HUES64 (cell line): ENCODE data around the gene FAM114A2.

ENCODE experiments used
- H3K27ac ChIP-seq: 2 replicates; pipeline ENCODE4 v1.7.0; 2013; ENCODE audit warnings: low read depth, low read length, inconsistent platforms
- H3K27me3 ChIP-seq: 2 replicates; pipeline ENCODE4 v1.6.1; 2013; ENCODE audit warnings: mild to moderate bottlenecking, low read length; ENCODE audit not compliant: insufficient read depth
- H3K36me3 ChIP-seq: 2 replicates; pipeline ENCODE4 v1.6.1; 2013; ENCODE audit warnings: mild to moderate bottlenecking, low read length; ENCODE audit not compliant: insufficient read depth
- H3K4me1 ChIP-seq: 2 replicates; pipeline ENCODE4 v1.6.1; 2013; ENCODE audit warnings: mild to moderate bottlenecking, low read length, moderate library complexity; ENCODE audit not compliant: insufficient read depth
- H3K4me3 ChIP-seq: 2 replicates; pipeline ENCODE4 v1.5.1; 2013; ENCODE audit warnings: mild to moderate bottlenecking, low read length, moderate library complexity
- H3K9ac ChIP-seq: 2 replicates; pipeline ENCODE4 v1.6.1; 2013; ENCODE audit warnings: mild to moderate bottlenecking, low read depth, low read length
- H3K9me3 ChIP-seq: 2 replicates; pipeline ENCODE4 v1.6.1; 2013; ENCODE audit warnings: low read depth, low read length; ENCODE audit not compliant: insufficient read depth
- WGBS: fragments of 150-250, 120-280 bp; methylation state at CpG from one replicate; pipeline ENCODE4 v1.1.7; 2013; ENCODE audit warnings: missing lambda C conversion rate; 5-methylcytosine and 5-hydroxymethylcytosine counted together

FAM114A2 gene

DNA sequence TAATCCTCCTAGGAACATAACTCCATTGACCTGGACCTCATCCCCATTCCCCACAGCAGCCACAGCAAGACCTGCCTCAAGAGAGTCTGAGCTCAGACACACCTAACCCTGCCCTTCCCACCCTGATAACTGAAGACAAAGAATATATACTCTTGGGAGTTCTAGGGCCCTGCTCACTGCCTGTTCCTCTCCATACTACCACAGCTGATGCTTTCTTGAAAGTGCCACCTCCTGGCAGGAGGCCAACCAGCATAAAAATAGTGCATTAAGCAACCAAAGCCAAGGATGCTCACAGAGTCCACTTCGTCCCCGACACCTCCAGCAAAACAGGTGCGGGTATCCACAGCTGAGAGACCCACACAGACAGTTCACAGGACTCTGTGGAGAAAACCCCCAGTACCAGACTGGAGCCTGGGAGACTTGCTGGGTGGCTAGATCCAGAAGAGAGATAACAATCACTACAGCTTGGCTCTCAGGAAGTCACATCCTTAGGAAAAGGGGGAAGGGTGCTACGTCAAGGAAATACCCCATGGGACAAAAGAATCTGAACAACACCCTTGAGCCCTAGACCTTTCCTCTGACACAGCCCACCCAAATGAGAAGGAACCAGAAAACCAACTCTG lies 23.5 kb downstream of the FAM114A2 start:
- Histone ChIP-seq H3K4me3 (no peak overlapping the region), H3K4me1 (no peaks in the 10 kb centered on the region), H3K27me3 (no peaks in the 10 kb centered on the region), H3K9me3 (no peaks in the 10 kb centered on the region), H3K9ac (no peak overlapping the region), H3K36me3 (no peaks in the 10 kb centered on the region), H3K27ac (no peak overlapping the region)
- 91% methylated on average over 3 of the region's 4 CpGs for WGBS

DNA sequence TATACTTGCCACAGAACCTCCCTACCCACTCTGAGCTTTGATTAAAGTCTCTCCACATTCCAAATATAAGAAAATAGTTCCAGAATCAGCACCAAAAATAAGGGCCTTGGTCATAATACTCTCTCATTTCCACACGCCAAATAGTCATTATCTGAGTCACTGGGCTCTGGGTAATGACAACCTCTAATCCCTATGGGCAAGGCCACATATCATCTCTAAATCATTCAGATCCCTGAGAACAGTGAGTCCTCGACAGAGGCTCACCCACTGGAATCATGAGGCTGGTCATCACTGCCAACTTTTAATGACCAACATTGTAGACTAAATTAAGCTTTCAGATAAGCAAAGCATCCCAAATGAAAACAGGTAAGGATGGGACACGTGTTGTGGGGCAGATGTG lies 28.1 kb downstream of the FAM114A2 start:
- no peak overlapping the region for H3K9ac ChIP-seq
- no peak overlapping the region for H3K4me3 ChIP-seq
- no peaks in the 10 kb centered on the region for H3K9me3 ChIP-seq
- no peak overlapping the region for H3K27ac ChIP-seq
- H3K4me1 ChIP-seq = no peaks in the 10 kb centered on the region
- WGBS = 71% methylated on average over 3 of the region's 3 CpGs
- H3K27me3 ChIP-seq = no peaks in the 10 kb centered on the region
- H3K36me3 ChIP-seq = no peaks in the 10 kb centered on the region

DNA sequence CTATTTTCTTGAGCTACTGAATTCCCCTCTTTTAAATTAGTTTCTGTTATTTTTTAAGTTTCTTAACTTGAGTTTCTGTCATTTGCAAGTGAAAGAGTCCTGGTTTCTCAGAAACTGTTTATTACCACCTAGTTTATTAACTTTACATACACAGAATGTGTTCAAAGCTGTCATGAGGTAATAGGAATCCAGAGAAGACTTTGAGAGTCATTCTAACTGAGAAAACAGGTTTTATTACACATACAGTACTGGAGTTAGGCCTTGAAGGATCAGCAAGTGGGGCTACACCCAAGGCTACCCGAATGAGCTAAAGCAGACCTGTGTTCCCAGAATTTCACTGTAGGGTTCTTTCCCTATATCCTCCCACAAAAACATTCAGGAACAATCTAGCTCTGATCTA lies 33.1 kb downstream of the FAM114A2 start:
- H3K4me3 ChIP-seq = no peak overlapping the region
- 100% methylated on average over 1 of the region's 1 CpG for WGBS
- no peak overlapping the region for H3K27ac ChIP-seq
- H3K4me1 ChIP-seq = no peaks in the 10 kb centered on the region
- no peaks in the 10 kb centered on the region for H3K27me3 ChIP-seq
- H3K36me3 ChIP-seq = 0 out of 2 replicates have a peak, but pooled peaks cover 4% of the 10 kb centered on the region
- no peak overlapping the region for H3K9ac ChIP-seq
- H3K9me3 ChIP-seq = no peaks in the 10 kb centered on the region

DNA sequence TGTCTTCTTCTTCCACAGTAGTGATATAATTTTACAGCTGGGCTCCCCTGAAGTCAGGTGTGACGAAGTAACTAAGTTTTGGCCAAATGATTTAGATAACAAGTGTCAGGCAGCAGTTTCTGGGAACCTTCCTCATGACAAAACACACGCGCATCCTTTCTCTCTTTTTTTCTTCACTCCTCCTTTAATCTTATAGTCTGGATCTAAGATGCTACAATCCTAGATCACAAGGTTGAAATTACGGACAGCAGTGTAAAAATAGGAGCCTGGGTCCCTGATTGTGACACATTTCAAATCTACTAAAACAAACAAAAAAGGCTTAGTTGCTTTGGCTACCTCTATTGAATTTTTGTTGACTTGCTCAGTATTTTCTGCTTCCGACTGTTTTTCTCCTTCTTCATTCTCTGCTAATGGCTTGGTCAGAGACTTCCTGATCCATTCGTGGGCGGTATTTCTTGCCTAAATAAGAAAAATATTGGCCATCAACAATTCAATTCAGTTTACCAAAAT lies 36.1 kb downstream of the FAM114A2 start:
- Histone ChIP-seq H3K9me3 (no peaks in the 10 kb centered on the region), H3K36me3 (0 out of 2 replicates have a peak, but pooled peaks cover 4% of the 10 kb centered on the region), H3K27ac (no peak overlapping the region), H3K4me3 (no peak overlapping the region), H3K27me3 (no peaks in the 10 kb centered on the region), H3K4me1 (no peaks in the 10 kb centered on the region), H3K9ac (no peak overlapping the region)
- WGBS = 89% methylated on average over 7 of the region's 7 CpGs

DNA sequence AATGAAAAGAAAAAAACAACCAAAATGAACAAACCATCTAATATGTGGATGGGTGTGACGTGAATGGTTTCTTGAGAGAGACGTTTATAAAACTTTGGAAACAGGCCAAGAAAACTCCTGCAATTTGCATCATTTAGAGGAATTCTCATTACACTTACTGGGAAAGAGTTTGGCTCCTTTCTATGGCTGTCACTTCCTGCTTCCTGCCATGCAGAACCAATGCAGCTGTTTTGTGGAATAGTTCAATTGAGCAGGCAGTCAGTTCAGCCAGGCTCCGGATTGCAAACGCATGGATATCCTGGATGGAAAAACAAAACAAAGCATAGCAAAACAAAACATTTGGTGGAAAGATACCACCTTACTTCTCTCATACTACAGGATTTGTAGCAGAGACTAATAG lies 36.6 kb downstream of the FAM114A2 start:
- Histone ChIP-seq H3K9me3 (no peaks in the 10 kb centered on the region), H3K9ac (no peak overlapping the region), H3K27ac (no peak overlapping the region), H3K4me3 (no peak overlapping the region), H3K4me1 (no peaks in the 10 kb centered on the region), H3K27me3 (no peaks in the 10 kb centered on the region), H3K36me3 (0 out of 2 replicates have a peak, but pooled peaks cover 4% of the 10 kb centered on the region)
- 93% methylated on average over 2 of the region's 4 CpGs for WGBS

DNA sequence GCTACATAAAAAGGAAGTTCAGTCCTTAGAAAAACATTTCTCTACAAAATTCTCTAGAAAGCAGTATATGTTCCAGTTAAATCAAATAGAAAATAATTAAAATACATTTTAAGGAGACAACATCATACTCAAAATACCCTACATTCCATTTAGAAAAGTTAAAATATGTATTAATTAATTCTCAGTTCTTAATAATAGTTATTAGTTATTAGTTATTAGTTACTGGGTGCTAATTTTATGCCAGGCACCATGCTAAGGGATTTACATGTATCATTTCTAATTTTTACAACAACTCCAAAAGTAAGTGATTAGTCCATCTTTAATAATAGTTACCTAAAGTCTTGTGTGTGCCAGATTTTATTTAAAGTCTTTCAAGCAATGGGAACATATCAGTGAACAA lies 38.0 kb downstream of the FAM114A2 start:
- Histone ChIP-seq H3K27ac (no peak overlapping the region), H3K9me3 (no peaks in the 10 kb centered on the region), H3K27me3 (no peaks in the 10 kb centered on the region), H3K4me3 (no peak overlapping the region), H3K9ac (no peak overlapping the region), H3K36me3 (0 out of 2 replicates have a peak, but pooled peaks cover 4% of the 10 kb centered on the region), H3K4me1 (no peaks in the 10 kb centered on the region)

DNA sequence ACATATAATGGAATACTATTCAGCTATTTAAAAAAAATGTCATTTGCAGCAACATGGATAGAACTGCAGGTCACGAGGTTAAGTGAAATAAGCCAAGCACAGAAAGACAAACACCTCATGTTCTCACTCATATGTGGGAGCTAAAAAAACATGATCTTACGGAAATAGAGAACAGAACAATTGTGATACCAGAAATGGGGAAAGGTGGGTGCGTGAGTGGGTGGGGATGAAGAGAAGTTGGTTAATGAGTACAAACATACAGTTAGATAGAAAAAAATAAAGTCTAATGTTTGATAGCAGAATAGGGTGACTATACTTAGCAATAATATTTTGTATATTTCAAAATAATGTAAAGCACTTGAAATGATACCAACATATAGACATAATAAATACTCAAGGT lies 38.7 kb downstream of the FAM114A2 start:
- no peaks in the 10 kb centered on the region for H3K4me1 ChIP-seq
- H3K27me3 ChIP-seq = no peaks in the 10 kb centered on the region
- no peak overlapping the region for H3K4me3 ChIP-seq
- no peaks in the 10 kb centered on the region for H3K9me3 ChIP-seq
- H3K9ac ChIP-seq = no peak overlapping the region
- 0 out of 2 replicates have a peak, but pooled peaks cover 4% of the 10 kb centered on the region for H3K36me3 ChIP-seq
- WGBS = 97% methylated on average over 3 of the region's 3 CpGs
- no peak overlapping the region for H3K27ac ChIP-seq

DNA sequence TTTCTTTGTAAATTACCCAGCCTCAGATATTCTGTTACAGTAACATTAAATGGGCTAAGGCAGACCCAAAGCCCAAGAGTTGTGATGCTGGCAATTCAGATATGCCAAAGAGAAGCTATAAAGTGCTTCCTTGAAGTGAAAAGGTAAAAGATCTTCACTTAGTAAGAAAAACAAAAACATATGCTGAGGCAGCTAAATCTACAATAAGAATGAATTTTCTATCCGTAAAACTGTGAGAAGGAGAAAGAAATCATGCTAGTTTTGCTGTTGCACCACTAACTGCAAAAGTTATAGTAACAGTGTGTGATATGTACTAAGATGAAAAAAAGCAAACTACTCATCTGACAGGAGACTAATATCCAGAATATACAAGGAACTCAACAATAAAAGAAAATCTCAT lies 39.9 kb downstream of the FAM114A2 start:
- H3K9me3 ChIP-seq = no peaks in the 10 kb centered on the region
- WGBS = 100% methylated on average over 1 of the region's 1 CpG
- H3K4me3 ChIP-seq = no peak overlapping the region
- H3K36me3 ChIP-seq = 0 out of 2 replicates have a peak, but pooled peaks cover 4% of the 10 kb centered on the region
- no peak overlapping the region for H3K9ac ChIP-seq
- H3K4me1 ChIP-seq = no peaks in the 10 kb centered on the region
- H3K27ac ChIP-seq = no peak overlapping the region
- H3K27me3 ChIP-seq = no peaks in the 10 kb centered on the region

DNA sequence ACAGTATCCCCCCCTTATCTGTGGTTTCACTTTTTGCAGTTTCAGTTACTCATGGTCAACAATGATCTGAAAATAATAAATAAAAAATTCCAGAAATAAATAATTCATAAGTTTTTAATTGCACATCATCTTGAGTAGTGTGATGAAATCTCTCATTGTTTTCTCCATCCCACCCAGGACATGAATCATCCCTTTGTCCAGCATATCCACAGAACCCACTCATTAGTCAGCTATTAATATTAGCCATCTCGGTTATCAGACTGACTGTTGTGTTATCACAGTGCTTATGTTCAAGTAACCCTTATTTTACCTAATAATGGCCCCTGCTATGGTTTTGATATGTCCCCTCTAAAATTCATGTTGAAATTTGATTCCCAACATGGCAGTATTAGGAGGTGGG lies 40.7 kb downstream of the FAM114A2 start:
- 0 out of 2 replicates have a peak, but pooled peaks cover 4% of the 10 kb centered on the region for H3K36me3 ChIP-seq
- no peaks in the 10 kb centered on the region for H3K9me3 ChIP-seq
- no peak overlapping the region for H3K27ac ChIP-seq
- no peak overlapping the region for H3K9ac ChIP-seq
- no peak overlapping the region for H3K4me3 ChIP-seq
- WGBS = 97% methylated on average over 1 of the region's 1 CpG
- H3K27me3 ChIP-seq = no peaks in the 10 kb centered on the region
- H3K4me1 ChIP-seq = no peaks in the 10 kb centered on the region

DNA sequence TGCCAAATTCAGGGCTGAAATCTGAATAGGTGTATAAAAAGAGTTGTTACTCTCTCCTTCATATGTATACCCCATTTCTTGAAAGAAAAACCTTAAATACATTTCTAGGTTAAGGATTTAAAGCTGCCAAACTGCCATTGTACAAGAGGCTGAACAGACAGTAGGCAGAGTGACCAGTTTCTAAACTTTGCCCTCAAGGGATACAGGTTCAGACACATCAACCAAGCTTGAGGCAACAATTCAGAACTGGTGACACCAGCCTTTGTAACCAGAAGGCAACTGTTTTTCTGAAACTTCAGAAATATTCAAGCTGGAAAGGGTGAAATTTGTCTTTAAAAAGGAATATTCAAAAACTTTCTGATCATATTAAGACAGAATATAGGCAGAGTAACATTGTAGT lies 47.5 kb downstream of the FAM114A2 start:
- no peaks in the 10 kb centered on the region for H3K27me3 ChIP-seq
- H3K4me3 ChIP-seq = no peak overlapping the region
- H3K4me1 ChIP-seq = no peaks in the 10 kb centered on the region

DNA sequence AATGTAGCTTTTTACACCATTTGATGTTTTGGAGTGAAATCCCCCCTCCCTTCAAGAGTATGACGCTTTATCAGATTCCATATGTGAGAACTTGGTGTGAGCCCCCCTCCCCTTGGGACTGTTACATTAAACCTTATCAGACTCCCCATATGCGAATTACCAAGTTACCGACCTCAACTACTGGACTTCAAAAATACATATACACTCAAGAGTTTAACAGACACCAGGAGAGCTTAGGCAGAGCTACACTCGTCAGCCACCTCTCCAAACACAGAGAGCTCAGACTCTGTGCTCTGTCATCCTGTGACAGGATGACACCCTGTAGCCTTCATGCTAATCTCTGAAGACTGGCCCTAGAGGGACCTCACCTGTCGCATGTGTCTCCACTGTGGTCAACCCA lies 50.2 kb downstream of the FAM114A2 start:
- 0 out of 2 replicates have a peak, but pooled peaks cover 5% of the 10 kb centered on the region for H3K36me3 ChIP-seq
- H3K9me3 ChIP-seq = no peaks in the 10 kb centered on the region
- 86% methylated on average over 5 of the region's 5 CpGs for WGBS
- no peak overlapping the region for H3K9ac ChIP-seq
- no peak overlapping the region for H3K4me3 ChIP-seq
- no peak overlapping the region for H3K27ac ChIP-seq
- no peaks in the 10 kb centered on the region for H3K27me3 ChIP-seq
- no peaks in the 10 kb centered on the region for H3K4me1 ChIP-seq

More for the DNA sequence above, 47.5 kb downstream of the FAM114A2 start:
- Histone ChIP-seq H3K27ac (no peak overlapping the region), H3K9me3 (no peaks in the 10 kb centered on the region), H3K9ac (no peak overlapping the region), H3K36me3 (0 out of 2 replicates have a peak, but pooled peaks cover 5% of the 10 kb centered on the region)

DNA sequence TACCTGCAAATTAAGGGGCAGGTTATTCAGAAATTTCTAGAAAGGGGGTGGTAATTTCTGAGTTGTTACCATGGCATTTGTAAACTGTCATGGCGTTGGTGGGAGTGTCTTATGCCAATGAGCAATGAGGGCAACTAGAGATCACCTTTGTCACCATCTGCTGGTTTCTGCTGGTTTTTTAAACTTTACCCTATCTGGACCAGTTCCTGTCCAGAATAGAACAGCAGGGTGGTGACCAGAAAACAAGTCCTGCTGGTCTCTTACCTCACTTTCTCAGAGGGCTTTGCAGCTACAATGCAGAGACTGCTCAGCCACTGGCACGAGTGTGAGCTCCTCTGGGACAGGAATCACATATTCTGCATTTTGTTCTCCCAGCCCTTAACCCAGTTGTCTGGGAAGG lies 51.4 kb downstream of the FAM114A2 start:
- H3K27ac ChIP-seq = no peak overlapping the region
- WGBS = 92% methylated on average over 2 of the region's 2 CpGs

More for the DNA sequence above, 51.4 kb downstream of the FAM114A2 start:
- H3K4me1 ChIP-seq = no peaks in the 10 kb centered on the region
- H3K9ac ChIP-seq = no peak overlapping the region
- H3K9me3 ChIP-seq = no peaks in the 10 kb centered on the region
- H3K27me3 ChIP-seq = no peaks in the 10 kb centered on the region
- no peak overlapping the region for H3K4me3 ChIP-seq
- no peaks in the 10 kb centered on the region for H3K36me3 ChIP-seq
